Fibroblast of pulmonary artery (primary cell): ENCODE results near the gene OR14A16.

Experiments used
- DNase-seq: peaks from one replicate; pipeline ENCODE4 v3.0.0-alpha.2; 2010; ENCODE audit warnings: low read depth
- H3K4me3 ChIP-seq: replicated peaks from 2 replicates; pipeline ENCODE4 v1.5.1; 2011; ENCODE audit warnings: low read depth, mild to moderate bottlenecking, control low read depth, low read length, moderate library complexity
- CTCF ChIP-seq: IDR thresholded peaks from 2 replicates; pipeline ENCODE4 v1.5.1; 2011; ENCODE audit warnings: mild to moderate bottlenecking, control low read depth, low read length, inconsistent platforms; ENCODE audit errors: missing control alignments

The OR14A16 gene

GRCh38 chr1:247855911-247856310 lies 32.0 kb upstream of the OR14A16 start:
- DNase-seq = no peak
- no peak for TF ChIP-seq CTCF
- H3K4me3 ChIP-seq = no peak overlapping the region

GRCh38 chr1:247854899-247855545 lies 31.1 kb upstream of the OR14A16 start:
- no peak for DNase-seq
- no peak for TF ChIP-seq CTCF
- H3K4me3 ChIP-seq = no peak overlapping the region

- no peak for DNase-seq
- TF ChIP-seq CTCF = no peak
- no peak overlapping the region for H3K4me3 ChIP-seq
Observed at GRCh38 chr1:247849616-247850015, 25.7 kb upstream of the OR14A16 start.

- no peak for DNase-seq
- no peak for TF ChIP-seq CTCF
- H3K4me3 ChIP-seq = no peak overlapping the region
Observed at GRCh38 chr1:247848346-247848745, 24.4 kb upstream of the OR14A16 start.

GRCh38 chr1:247845693-247846017 lies 21.7 kb upstream of the OR14A16 start:
- no peak for DNase-seq
- TF ChIP-seq CTCF = no peak

GRCh38 chr1:247845011-247845692 lies 21.2 kb upstream of the OR14A16 start:
- no peak for TF ChIP-seq CTCF
- no peak for DNase-seq
- H3K4me3 ChIP-seq = no peak overlapping the region

More at GRCh38 chr1:247845693-247846017, 21.7 kb upstream of the OR14A16 start:
- H3K4me3 ChIP-seq = no peak overlapping the region

GRCh38 chr1:247843411-247843810 lies 19.5 kb upstream of the OR14A16 start:
- TF ChIP-seq CTCF = no peak
- H3K4me3 ChIP-seq = no peak overlapping the region
- DNase-seq = no peak
